ENCODE measurements around the gene CBFA2T3.

The CBFA2T3 gene

DNA sequence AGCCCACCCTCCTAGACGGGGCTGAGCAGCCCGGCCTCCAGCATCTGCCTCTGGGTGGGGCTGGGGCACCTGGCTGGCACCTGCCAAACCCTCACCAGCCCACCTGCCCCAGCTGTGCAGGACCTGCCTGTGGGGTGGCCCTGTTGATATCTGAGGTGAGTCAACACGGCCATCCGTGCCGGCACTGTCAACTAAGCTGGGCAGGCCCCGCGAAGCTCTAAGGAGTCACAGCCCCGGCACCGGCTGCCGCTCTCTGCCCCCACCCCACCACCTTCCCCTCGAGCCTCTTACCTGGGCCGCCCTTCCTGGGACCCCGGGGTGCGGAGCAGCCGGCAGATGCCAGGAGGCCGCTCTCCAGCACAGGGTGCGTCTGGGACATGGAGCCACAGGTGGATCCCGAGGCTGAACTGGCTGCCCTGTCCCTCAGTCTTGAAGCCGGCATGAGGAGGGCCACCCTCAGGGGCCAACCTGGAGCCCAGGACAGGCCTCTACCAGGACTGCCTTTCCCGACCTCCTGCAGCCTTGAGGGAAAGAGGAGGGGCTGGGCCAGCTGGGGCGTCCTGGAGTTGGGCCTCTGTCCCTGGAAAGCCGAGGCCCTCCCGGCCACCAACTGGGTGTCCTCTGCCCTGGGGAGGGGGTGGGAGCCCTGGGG is 515 bp downstream of the CBFA2T3 start:
- DNase-seq (ENCODE audit: low read depth): no peak

DNA sequence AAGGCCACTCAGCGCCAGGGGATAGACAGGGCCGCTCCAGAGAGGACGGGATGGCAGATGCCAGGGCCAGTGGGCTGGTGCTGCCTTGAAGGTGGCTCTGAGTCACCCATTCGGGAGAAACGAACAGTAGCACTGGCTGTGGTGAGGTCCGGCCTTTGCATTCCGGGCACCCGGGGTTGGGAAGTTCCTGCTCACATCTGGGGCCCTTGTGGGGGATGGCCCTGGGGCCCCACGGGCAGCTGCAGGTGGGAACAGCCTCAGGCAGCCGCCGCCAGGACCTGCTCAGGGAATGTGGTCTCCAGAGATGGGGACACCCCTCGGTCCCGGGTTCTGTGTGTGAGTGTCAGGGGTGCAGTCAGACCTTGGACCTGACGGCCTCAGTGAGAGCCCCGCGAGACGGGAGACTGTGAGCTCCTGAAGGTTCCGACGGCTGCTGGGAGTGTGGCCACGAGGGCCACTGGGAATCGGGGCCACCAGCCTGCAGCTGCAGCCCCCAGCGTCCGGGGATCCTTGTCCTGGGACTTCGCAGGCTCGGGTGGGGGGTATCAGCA is 1.4 kb downstream of the CBFA2T3 start:
- no peak for DNase-seq (ENCODE audit: low read depth)

DNA sequence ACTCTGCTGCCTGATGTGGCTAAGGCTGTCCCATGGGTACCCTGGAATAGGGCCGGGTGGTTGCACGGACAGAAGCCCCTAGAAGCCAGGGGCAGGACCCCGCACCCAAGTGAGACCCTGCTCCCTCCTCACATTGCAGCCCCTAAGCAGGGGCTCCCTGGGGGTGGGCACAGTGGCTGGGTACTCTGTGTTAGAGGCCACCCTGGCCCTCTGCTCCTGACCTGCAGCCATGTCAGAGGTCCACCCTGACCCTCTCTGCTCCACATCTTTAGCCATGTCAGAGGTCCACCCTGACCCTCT is 2.1 kb downstream of the CBFA2T3 start:
- no peak for DNase-seq (ENCODE audit: low read depth)

DNA sequence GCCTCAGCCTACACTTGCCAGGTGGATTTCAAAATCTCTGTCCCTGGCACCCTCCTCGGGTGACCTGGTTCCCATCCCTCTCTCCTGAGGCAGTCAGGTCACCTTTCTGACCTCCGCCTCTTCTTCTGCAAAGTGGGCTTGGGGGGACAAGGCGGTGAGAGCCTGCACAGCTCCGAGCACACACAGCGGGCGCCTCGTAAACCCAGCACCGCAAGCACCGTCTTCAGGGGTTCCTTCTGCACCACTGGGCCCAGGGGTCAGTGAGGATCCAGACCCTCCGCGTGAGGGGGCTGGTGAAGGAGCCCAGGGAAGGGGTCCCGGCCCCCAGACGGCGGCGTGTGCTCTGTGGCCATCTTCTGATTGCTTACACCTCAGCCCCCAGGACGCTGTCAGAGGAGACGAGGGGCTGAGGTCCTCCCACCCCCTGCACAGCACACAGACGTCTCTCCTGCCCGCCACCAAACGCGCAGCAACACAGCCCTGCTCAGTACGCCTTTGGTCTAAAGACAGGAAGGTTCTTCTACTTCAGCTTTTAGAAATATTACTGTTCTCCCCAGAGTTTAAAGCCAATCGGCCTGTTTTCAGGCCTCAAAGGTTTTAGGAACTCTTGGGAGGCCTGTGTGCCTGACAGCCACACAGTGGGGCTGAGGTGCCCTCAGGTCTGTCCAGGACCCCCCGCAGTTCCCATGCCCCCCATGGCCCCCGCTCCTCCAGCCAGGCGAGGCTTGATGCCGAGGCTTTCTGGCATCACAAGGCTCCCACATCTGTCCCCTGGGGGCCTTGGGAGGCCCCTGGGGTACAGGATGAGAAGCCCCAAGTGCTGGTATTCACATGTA is 2.7 kb downstream of the CBFA2T3 start:
- no peak for DNase-seq (ENCODE audit: low read depth)

DNA sequence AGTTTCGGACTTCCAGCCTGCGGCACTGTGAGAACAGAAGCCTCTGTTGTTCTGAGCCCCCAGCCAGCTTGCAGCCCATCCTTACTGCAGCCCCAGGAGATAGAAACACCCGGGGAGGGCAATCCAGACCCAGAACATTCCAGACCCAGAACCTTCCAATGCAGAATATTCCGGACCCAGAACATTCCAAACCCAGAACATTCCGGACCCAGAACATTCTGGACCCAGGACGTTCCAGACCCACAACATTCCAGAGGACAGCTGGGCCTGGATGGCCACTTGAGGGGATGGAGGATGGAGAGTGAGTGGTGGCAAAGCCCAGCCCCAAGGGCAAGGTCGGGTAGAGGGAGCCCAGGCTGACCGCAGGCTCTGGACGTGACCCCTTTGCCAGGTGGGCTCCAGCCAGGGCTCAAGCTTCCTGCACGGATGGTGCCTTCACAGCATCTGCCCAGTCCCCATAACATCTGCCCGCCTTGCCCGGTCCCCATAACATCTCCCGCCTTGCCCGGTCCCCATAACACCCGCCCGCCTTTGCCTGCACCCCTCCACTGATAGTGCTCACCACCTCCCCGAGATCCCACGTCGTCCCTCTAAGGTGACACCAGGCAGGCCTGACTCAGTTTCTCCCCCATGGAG is 3.5 kb downstream of the CBFA2T3 start:
- DNase-seq (ENCODE audit: low read depth): no peak

DNA sequence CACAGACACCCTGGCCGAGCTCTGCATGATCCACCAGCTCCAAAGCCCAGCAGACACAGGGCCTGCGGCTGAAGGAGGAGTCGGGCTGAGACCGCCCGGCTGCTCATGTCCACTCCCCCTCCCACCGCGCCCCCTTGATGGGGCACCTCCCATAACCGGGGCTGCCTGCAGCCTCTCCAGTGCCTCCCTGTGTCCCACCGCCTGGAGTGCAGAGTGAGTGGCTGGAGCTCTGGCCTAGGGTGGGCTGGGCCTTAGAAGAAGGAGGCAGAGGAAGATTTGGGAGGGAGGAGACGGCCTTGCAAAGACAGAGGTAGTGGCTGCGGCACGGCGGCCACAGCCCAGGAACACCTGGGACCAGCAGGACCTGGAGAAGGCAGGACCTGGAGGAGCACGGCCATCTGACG is 4.0 kb downstream of the CBFA2T3 start:
- no peak for DNase-seq (ENCODE audit: low read depth)

DNA sequence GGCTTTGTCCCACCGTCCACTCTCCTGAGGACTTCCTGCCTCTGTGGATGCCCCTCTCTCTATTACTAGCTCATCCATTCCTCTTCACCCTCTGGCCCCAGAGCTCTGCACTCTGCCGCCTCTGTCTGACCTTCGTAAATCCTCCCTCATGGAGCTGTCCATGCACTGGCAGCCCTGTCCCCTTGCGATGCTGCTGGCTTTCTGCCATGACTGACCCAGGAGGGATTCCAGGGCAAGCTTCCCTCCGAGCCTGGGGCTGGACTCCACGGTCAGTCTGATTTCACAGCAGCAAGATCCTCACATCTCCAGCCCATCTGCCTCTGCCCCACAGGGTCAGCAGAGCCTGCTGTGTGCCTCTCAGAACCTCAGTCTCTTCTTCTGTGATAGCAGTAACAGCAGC is 4.7 kb downstream of the CBFA2T3 start:
- no peak for DNase-seq (ENCODE audit: low read depth)

DNA sequence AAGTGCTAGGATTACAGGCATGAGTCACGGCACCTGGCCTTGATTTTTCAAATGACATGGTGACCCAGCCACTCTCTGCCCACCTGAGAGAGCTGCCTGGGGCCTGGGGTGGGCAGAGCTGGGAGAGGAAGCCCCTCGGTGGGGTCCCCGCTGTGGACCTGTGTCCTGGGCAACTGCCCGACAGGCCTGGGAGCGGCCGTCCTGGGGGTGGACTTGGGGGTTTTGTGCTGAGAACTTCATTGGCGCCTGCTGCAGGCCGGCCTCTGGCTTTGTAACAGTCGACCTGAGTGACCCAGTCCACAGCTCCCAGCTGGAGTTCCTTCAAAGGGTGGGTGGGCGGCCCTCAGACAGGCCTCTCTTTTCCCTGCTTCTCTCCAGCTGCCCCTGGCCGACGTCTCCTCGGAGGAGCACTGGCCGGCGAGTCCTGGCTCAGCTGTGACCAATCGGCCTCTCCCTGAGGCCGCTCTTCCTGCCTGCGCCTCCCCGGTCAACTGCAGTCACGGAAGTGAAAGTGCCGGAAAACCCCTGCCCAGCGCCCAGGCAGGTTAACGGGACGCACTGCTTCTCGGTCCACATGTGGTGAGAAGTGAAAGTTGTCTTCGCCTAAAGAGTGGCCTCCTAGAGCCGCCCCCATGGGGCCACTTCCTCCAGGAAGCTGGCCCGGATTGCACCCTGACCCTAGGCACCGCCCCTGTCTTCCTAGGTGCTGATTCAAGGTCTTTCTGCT is 5.5 kb downstream of the CBFA2T3 start:
- DNase-seq (ENCODE audit: low read depth): no peak

DNA sequence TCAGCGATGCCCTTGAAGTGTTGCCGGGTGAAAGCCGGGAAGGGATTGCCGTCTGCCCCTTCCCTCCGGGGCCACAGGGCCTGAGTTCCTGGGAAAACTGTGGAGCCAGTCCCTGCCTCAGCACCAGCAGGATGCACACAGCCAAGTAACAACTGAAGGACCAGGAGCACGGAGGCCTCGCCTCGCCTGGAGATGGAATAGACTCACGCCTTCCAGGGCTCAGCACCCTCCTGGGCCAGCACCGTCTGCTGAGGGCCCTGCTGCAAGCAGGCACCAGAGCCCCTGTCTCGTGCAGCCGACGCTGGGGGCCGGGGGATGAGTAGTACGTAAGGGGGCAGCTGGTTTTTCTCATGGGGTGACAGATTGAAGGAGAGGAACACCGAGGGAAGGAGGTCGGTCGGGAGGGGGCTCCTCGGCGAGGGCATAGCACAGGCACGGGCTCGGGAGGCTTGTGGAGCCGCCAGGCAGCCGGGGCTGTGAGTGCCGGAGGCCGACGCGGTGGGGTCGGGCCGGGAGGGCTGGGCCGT is 6.4 kb downstream of the CBFA2T3 start:
- no peak for DNase-seq (ENCODE audit: low read depth)

DNA sequence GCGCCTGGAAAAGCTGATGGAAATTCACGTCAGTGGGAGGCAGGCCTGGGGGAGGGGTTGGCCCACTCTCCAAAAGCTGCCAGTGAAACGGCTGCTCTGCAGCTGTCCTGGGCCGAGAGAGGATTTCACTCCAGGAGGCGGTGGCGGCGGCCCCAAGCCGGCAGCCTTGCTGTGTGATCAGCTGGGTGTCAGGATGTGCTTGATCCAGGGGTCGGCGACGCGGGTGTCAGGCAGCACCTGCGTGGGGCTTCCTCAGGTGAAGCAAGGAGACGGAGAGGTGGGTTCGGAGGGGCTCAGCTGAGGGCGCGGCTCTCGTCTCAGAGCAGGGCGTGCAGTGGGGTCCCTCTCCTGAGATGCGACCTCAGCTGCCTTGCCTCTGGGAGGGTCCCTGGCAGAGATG is 7.0 kb downstream of the CBFA2T3 start:
- DNase-seq (ENCODE audit: low read depth): no peak

DNA sequence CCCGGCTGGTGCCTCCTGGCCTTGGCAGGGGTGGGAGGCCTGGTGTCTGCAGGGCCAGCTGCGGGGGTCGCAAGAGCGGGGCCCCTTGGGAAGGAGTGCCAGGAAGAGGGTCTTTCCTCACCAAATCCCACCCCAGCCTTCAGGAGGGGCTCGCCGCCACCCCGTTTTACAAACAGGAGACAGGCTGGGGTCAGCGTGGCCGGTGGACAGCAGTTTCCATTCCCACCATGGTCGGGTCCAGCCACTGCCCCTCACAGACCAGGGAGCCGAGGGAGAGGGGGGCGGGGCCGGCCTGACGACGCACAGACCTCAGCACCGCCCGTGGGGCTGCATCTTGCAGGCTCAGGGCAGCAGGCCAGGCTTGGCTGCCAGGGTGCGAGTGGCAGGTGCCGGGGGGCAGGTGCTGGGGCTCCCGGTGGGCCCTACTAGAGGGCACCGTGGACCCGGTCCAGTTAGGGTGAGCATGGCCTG is 7.6 kb downstream of the CBFA2T3 start:
- no peak for DNase-seq (ENCODE audit: low read depth)

DNA sequence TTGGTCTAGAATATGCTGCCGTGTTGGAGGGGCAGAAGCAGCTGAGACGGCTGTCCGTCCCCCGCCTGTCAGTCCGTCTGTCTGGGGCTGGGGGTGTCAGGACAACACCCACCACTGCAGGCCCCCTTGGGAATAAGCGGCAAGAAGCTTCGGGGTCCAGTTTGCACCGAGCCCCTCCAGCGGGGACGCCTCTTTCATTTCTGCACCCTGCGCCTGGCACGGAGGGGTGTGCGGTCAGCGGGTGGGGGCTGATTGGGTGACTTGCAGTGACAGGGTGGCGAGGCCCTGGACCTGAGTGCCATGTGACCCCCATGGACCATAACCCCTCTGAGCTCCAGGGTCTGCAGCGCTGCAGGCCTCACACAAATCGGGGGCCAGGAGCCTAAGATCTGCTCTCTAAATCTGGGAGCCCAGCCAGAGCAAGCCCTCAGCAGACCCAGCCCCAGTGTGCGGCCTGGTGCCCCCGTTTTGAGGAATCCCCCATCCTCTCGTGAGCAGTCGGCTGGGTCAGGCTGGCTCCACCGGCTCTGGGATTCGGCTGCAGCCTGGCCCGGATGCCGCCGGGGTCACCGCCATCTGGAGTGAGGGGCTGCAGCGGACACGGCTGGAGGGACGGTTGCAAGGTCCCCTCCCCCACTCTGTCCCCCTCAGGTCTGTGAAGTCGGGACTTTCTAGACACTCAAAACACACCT is 8.3 kb downstream of the CBFA2T3 start:
- DNase-seq (ENCODE audit: low read depth): no peak

DNA sequence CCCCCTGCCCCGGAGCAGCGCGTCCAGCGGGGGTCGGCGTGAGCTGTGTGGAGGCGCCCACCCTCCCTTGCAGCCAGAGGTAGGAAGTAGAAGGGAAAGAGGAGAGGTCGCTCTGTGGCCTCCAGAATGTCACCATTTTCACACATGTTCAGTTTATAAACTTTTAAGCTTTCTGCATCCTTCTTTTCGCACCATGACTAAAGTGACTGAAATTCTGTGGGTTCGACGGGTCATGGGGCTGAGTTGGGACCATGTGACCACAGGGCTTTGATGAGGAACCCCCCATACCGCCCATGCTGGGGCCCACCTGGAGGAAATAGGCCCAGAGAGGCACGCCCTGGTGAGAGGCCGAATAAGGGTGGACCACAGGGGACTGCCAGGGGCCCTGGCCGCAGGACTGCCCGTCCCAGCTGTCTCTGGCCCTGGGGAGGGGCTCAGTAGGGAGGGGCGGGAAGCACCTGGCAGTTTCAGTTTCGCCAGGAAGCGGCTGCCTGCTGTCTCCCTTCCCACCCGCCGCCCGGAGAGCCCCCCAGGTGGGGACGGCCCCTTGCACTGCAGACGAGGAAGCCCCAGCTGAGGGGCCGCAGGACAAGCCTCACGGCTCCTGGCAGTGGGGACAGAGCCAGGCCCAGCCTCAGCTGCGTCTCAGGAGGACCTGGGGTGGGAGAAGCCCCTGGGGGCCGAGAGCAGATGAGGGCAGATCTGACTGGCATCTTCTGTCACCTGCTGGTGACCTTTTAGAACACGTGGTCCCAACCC is 9.0 kb downstream of the CBFA2T3 start:
- no peak for DNase-seq (ENCODE audit: low read depth)

DNA sequence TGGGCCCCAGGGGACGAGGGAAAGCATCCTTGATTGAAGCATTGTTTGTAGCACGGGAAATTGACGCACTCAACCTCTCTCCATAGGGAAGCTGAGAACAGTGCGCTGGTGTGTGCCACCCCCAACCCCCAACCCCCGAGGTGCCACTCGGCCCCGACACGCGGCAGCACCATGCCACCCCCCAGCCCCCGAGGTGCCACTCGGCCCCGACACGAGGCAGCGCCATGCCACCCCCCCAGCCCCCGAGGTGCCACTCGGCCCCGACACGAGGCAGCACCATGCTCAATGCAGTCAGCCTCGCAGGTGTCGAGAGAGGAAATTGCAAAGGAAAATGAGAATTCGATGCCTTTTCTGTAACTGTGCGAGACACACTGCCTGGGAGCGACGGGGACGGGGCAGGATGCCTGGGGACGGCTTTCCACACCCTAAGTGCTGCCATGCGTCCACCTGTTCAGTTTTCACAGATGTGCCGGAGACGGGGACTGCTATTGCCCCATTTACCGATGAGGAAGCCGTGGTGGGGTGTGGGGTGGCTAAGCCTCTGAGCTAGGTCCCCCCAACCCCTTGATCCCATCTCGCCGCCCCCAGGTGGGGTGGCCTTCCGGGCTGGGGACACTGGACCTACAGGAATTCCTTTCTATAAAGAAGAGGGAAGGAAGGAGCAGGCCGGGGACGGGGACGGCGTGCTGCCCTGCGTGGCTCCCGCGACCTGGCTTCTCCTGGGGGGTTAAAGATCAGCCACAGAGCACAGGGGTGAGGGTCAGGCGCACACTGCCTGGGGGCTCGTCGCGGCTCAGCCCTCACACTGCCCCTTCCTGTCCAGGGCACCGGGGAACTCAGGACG is 9.8 kb downstream of the CBFA2T3 start:
- no peak for DNase-seq (ENCODE audit: low read depth)

DNA sequence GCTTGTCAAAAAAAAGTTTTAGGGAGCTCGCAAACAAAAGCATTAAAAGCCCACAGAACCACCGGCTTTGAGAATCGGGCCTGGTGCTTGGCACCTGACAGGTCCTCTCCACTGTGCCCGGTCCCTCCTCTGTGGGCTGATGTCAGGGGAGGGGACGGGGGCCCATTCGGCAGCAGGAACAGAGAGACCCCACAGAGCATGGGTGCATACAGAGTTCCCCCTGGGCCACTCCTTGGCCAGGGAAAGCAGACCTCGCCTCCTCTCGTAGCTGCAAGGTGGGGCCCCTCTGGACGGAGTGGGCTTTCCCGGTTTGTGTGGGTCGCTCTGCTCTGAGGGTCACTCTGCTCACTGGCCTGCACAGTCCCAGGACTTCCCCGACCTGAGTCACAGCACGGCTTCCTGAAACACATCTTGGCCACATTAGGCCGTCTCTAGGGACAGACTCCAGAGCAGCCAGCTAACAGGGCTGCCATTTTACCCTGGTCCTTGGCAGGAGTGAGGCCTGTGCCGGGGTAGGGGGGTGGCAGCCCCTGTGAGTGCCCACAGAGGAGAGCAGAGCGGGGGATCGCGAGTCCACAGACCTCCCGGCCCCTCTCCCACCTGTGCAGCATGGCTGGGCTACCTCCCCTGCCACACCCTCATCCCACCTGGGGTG is 11.1 kb downstream of the CBFA2T3 start:
- DNase-seq (ENCODE audit: low read depth): no peak

DNA sequence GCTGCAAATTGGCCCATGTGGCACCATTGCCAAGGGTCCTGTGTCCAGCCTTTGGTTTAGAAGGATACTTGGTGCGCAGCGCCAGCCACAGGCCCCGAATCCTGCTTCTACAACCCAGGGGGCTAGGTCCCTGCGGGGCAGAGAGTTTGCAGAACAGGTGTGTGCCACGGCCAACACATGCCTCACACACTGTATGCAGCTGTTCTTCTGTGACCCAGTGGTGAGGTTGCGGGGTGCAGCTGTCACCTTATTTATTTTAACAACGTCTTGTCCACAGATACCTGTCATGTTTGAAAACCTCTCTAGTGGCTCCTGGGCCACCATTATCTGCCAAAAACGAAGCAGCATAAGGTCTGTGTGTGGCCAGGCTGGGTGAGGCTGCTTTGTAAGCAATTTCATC is 11.6 kb downstream of the CBFA2T3 start:
- no peak for DNase-seq (ENCODE audit: low read depth)

DNA sequence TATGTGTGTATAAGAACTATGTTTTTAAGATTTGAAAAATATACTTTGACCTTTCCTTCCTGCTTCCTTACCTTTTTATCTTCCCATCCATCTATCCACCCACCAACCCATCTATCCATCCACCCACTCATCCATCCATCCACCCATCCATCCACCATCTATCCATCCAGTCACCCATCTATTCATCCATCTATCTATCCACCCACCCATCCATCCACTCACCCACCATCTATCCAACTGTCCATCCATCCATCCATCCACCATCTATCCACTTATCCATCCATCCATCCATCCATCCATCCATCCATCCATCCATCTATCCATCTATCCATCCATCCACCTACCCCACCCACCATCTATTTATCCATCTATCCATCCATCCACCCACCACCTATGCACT is 12.4 kb downstream of the CBFA2T3 start:
- DNase-seq (ENCODE audit: low read depth): no peak

DNA sequence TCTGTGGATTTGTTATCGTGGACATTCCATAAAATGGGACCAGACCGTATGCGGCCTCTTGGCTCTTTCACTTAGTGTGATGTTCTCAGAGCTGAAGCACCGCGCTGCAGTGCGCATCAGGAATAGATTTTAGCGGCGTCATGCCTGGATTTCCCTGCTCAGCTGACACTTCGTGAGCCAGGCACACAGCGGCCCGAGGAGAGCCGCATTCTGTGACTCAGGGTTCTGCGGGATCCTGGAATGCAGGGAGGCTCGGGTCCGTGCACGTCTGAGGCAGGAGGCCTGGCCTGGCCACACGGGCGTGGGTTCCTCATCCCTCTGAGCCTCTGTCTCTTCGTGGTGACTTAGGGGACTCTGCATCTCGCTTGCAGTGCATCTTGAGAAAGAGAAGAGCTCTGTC is 13.4 kb downstream of the CBFA2T3 start:
- no peak for DNase-seq (ENCODE audit: low read depth)

DNA sequence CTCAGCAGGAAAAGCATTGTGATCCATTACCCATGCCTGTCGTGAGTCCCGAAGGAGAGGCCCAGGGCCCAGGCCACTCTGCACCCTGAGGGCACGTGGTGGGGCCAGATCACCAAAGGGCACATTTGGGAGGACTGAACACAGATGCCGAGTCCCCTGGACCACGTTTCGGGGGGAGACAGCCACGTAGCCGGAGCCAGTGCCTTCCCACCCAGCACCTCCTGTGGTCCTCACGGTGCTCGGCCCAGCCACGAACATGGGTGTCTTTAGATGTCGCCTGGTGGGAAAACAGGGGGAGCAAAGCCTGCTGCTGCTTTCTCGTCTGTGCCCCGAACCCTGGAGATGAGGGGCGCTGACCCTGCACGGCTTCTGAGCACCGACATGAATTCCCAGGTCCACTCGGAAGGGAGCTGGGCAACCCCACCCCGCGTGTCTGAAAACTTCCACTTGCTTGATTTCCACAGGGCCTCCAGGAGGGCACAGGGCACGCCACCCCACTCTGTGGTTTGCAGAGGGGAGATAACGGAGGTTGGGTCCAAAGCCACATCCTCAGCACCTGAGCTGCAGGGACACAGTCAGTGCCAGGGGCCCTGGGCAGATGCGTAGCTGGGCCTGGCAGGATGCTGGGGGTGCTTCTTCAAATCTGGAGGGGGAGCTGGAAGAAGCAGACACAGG is 14.4 kb downstream of the CBFA2T3 start:
- no peak for DNase-seq (ENCODE audit: low read depth)

Data from iris pigment epithelial cell (primary cell).